Activated T-helper 17 cell treated with anti-CD3 and anti-CD28 coated beads, Interleukin-2, amount 50 U/mL, for 72 hours (primary cell): ENCODE data around the gene CUBN. TPM values are rescaled to one million over a fixed set of nuclear protein-coding genes. Genes with fewer than 3 reads are reported as not detected.

ENCODE experiments used
- ATAC-seq: fragments of 150-1000 bp; cut with Tn5 transposase; replicated peaks from 2 replicates; pipeline ENCODE4 v1.10.0; 2021; ENCODE audit warnings: mild to moderate bottlenecking, moderate library complexity
- H3K27ac Mint-ChIP-seq: one replicate; pipeline ENCODE4 v1.8.0; 2022; ENCODE audit warnings: mixed read lengths
- H3K27me3 Mint-ChIP-seq: one replicate; pipeline ENCODE4 v1.8.0; 2022; ENCODE audit warnings: mixed read lengths
- H3K36me3 Mint-ChIP-seq: one replicate; pipeline ENCODE4 v1.8.0; 2022; ENCODE audit warnings: low read depth, mild to moderate bottlenecking, mixed read lengths
- H3K4me1 Mint-ChIP-seq: one replicate; pipeline ENCODE4 v1.8.0; 2022; ENCODE audit warnings: mixed read lengths
- H3K4me3 Mint-ChIP-seq: one replicate; pipeline ENCODE4 v1.8.0; 2022; ENCODE audit warnings: mild to moderate bottlenecking, mixed read lengths
- H3K9me3 Mint-ChIP-seq: one replicate; pipeline ENCODE4 v1.8.0; 2022; ENCODE audit warnings: mixed read lengths
- total RNA-seq, 2 donors: library from RNA; stranded (reverse); gene quantifications; one replicate each; pipeline ENCODE4 v1.2.3, GENCODE V29; 2022

Gene CUBN
- under 1 TPM; 0.41 to 0.45 TPM for total RNA-seq

GRCh38 chr10:17129741-17130140, at the start of gene CUBN:
TSS of gene CUBN (minus strand) at chr10:17129811. CDS start at chr10:17129765, 46 bp downstream.
- Mint-ChIP-seq H3K27me3 (no peaks in the 10 kb centered on the region), H3K9me3 (no peaks in the 10 kb centered on the region), H3K4me3 (no peak within 1 kb of the TSS), H3K4me1 (no peaks in the 10 kb centered on the region), H3K36me3 (no peaks in the 10 kb centered on the region), H3K27ac (no peak within 1 kb of the TSS)
- ATAC-seq: no peak

- H3K4me3 Mint-ChIP-seq: no peak overlapping the region
- H3K4me1 Mint-ChIP-seq: no peaks in the 10 kb centered on the region
- no peak overlapping the region for H3K27ac Mint-ChIP-seq
- H3K9me3 Mint-ChIP-seq: no peaks in the 10 kb centered on the region
- H3K27me3 Mint-ChIP-seq: no peaks in the 10 kb centered on the region
- no peak for ATAC-seq
- no peaks in the 10 kb centered on the region for H3K36me3 Mint-ChIP-seq
Measured at GRCh38 chr10:17179002-17179401, 49.4 kb upstream of the CUBN start.

GRCh38 chr10:17178006-17178405, 48.4 kb upstream of the CUBN start:
- peaks cover 5% of the 10 kb centered on the region for H3K36me3 Mint-ChIP-seq
- H3K4me1 Mint-ChIP-seq: no peaks in the 10 kb centered on the region
- H3K9me3 Mint-ChIP-seq: no peaks in the 10 kb centered on the region
- no peak for ATAC-seq
- no peaks in the 10 kb centered on the region for H3K27me3 Mint-ChIP-seq
- no peak overlapping the region for H3K4me3 Mint-ChIP-seq
- H3K27ac Mint-ChIP-seq: no peak overlapping the region

GRCh38 chr10:17177014-17177413, 47.4 kb upstream of the CUBN start:
- Mint-ChIP-seq H3K4me3 (no peak overlapping the region), H3K36me3 (peaks cover 5% of the 10 kb centered on the region), H3K4me1 (no peaks in the 10 kb centered on the region), H3K9me3 (no peaks in the 10 kb centered on the region), H3K27ac (no peak overlapping the region), H3K27me3 (no peaks in the 10 kb centered on the region)
- ATAC-seq: no peak

DNA sequence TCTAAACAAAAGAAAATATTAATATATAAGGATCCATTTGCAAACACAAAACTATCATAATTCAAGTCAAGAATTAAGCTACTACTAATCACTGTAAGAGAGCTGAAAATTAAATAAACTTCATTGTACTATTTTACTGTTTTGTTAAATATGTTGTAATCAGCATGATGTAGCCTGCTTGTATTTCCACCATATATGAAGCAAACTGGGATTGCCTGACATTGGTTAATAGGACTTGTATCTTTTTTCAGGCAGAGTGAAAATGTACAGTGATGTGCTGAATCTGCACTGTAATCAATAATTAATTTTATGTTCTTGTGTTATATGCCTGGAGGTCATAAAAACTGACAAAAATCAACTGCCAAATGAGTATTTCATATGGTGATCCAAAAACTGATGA, 46.5 kb upstream of the CUBN start:
- peak overlapping the region; percentile 53 for H3K4me3 Mint-ChIP-seq

DNA sequence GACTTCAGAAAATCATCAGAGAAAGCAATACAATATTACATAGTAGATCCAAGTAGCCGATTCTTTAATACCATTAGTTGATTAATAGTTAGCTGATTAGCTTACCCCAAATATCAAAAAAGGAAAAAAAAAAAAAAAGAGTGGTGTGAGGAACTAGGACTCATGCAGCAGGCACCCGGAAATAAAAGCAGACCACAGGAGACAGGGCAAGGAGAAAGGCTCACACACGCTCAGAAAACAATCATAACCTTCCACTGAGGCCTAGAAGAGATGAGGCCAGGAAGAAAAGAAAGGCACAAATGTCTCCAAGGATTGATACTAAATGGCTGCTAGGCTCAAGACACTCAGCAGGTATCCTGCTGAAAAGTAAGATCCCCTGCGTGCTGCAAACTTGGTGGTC, 45.9 kb upstream of the CUBN start:
- no peaks in the 10 kb centered on the region for H3K4me1 Mint-ChIP-seq
- H3K27me3 Mint-ChIP-seq: no peaks in the 10 kb centered on the region
- H3K36me3 Mint-ChIP-seq: peaks cover 11% of the 10 kb centered on the region
- H3K4me3 Mint-ChIP-seq: peak overlapping the region; percentile 53
- ATAC-seq: peak; percentile 42
- no peaks in the 10 kb centered on the region for H3K9me3 Mint-ChIP-seq
- peak overlapping the region; percentile 41 for H3K27ac Mint-ChIP-seq

More for the DNA sequence above, 46.5 kb upstream of the CUBN start:
- Mint-ChIP-seq H3K36me3 (peaks cover 11% of the 10 kb centered on the region), H3K9me3 (no peaks in the 10 kb centered on the region), H3K4me1 (no peaks in the 10 kb centered on the region), H3K27me3 (no peaks in the 10 kb centered on the region), H3K27ac (no peak overlapping the region)
- no peak for ATAC-seq

DNA sequence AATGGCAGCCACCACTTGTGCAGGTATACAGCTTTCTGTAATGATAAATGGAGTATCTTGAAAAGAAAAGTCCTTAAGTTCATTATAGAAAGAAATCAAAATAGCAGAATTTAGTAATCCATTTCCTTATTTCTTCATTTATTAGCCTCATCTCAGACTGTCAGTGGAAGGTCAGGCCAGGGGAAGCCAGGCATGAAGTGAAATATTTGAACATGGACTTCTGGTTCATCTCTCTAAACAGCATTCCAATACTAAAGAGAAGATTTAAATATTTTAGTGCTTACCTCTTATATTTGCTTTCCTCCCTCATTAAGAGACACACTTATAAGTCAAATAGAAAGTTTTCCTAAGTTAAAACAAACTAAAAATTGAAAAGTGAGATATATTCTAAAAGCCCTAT, 45.0 kb upstream of the CUBN start:
- Mint-ChIP-seq H3K27me3 (no peaks in the 10 kb centered on the region), H3K9me3 (no peaks in the 10 kb centered on the region), H3K27ac (no peak overlapping the region), H3K4me3 (peak overlapping the region; percentile 53), H3K4me1 (no peaks in the 10 kb centered on the region), H3K36me3 (peaks cover 11% of the 10 kb centered on the region)
- ATAC-seq: no peak

DNA sequence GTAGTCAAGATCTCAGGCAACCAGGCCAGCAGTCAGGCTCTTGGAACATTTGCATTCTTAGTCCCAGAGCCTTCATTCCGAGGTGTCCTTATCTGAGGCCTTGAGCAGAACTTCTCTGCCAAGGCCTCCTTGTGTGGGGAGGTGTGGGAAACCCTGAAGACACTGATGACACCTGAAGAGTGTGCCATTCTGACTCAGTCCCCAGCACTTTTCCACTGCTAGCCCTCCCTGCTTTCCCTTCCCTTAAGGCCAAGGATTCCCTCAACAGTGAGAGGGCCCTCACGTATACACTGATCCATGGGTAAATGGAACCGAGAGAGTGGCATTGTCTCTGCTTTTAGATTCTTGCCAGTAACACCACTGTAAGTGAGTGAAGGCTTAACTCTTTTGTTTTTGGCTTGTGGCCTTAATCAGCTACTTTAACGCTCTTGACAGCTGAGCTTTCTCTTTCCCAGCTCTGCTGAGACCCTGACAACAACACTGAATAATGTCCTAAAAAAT, 41.6 kb upstream of the CUBN start:
- H3K4me3 Mint-ChIP-seq: no peak overlapping the region
- peak overlapping the region; percentile 12 for H3K27ac Mint-ChIP-seq
- ATAC-seq: no peak
- H3K9me3 Mint-ChIP-seq: no peaks in the 10 kb centered on the region
- no peaks in the 10 kb centered on the region for H3K4me1 Mint-ChIP-seq
- H3K36me3 Mint-ChIP-seq: peaks cover 11% of the 10 kb centered on the region
- H3K27me3 Mint-ChIP-seq: no peaks in the 10 kb centered on the region

- peaks cover 11% of the 10 kb centered on the region for H3K36me3 Mint-ChIP-seq
- no peak for ATAC-seq
- no peaks in the 10 kb centered on the region for H3K4me1 Mint-ChIP-seq
- no peak overlapping the region for H3K4me3 Mint-ChIP-seq
- H3K27me3 Mint-ChIP-seq: no peaks in the 10 kb centered on the region
- no peaks in the 10 kb centered on the region for H3K9me3 Mint-ChIP-seq
- no peak overlapping the region for H3K27ac Mint-ChIP-seq
Measured at GRCh38 chr10:17169803-17170202, 40.2 kb upstream of the CUBN start.

DNA sequence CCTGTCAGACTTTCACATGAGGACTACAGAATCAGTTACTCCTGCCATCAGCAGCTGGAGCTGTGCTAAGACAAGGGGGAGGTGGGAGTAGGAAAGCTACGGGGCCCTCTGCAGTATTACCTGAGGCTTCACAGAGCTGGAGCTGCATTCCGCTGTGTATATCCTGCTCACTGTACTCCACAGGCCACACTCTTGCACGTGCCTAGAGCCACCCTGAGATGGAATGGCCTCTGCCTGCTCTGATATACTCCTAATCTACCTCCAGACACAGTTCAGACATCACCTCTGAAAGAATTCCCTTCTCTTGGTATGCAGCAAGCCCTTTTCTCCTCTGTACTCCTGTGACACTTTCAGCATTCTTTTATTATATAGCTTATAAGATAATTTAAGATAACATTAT, 37.1 kb upstream of the CUBN start:
- ATAC-seq: no peak
- Mint-ChIP-seq H3K9me3 (no peaks in the 10 kb centered on the region), H3K36me3 (peaks cover 4% of the 10 kb centered on the region), H3K4me1 (no peaks in the 10 kb centered on the region), H3K27me3 (no peaks in the 10 kb centered on the region), H3K27ac (no peak overlapping the region), H3K4me3 (no peak overlapping the region)

DNA sequence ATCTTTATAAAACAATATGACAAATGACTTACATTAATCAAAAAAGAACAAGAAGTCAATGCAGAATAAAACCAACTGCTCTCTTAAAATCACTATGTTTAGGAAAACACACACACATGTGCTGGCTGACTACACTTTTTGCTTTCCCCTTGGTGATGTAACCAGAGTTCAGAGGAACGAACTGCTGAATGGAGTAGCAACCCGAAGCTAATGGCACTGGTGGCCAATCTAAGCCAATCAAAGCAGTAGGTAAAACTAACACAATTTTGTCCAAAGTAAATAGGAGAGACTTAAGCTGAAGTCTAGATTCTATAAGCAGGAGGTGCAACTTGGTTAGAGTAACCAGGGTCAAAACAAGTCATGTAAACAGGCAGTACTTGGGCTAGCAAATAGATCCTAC, 33.2 kb upstream of the CUBN start:
- no peaks in the 10 kb centered on the region for H3K4me1 Mint-ChIP-seq
- ATAC-seq: no peak
- H3K27ac Mint-ChIP-seq: no peak overlapping the region
- H3K27me3 Mint-ChIP-seq: no peaks in the 10 kb centered on the region
- no peak overlapping the region for H3K4me3 Mint-ChIP-seq
- no peaks in the 10 kb centered on the region for H3K36me3 Mint-ChIP-seq
- no peaks in the 10 kb centered on the region for H3K9me3 Mint-ChIP-seq

GRCh38 chr10:17161775-17162174, 32.2 kb upstream of the CUBN start:
- ATAC-seq: no peak
- no peaks in the 10 kb centered on the region for H3K36me3 Mint-ChIP-seq
- no peak overlapping the region for H3K27ac Mint-ChIP-seq
- H3K4me1 Mint-ChIP-seq: no peaks in the 10 kb centered on the region
- H3K27me3 Mint-ChIP-seq: no peaks in the 10 kb centered on the region
- no peaks in the 10 kb centered on the region for H3K9me3 Mint-ChIP-seq
- no peak overlapping the region for H3K4me3 Mint-ChIP-seq

DNA sequence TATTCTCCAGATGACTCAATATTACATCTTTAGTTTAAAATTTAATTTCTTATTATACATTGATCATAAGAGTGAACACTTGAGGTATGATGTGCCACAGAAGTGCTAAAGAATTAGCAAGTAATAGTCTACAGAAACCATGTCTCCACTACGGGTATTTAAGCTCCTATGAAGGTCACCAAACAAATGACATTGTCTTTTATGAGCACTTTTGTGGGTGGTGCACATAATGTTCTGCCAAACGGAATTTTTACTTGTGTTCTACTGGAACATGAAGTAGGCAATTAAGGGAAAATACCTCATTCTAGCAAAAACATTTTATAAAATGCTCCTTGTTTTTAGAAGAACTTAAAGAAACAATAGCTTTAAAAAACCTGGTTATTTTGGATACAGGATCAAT, 27.4 kb upstream of the CUBN start:
- Mint-ChIP-seq H3K27ac (no peak overlapping the region), H3K4me1 (no peaks in the 10 kb centered on the region), H3K4me3 (no peak overlapping the region), H3K9me3 (no peaks in the 10 kb centered on the region), H3K27me3 (no peaks in the 10 kb centered on the region), H3K36me3 (no peaks in the 10 kb centered on the region)
- no peak for ATAC-seq

- no peaks in the 10 kb centered on the region for H3K36me3 Mint-ChIP-seq
- no peaks in the 10 kb centered on the region for H3K4me1 Mint-ChIP-seq
- H3K9me3 Mint-ChIP-seq: no peaks in the 10 kb centered on the region
- H3K27me3 Mint-ChIP-seq: no peaks in the 10 kb centered on the region
- H3K4me3 Mint-ChIP-seq: no peak overlapping the region
- ATAC-seq: no peak
- no peak overlapping the region for H3K27ac Mint-ChIP-seq
Measured at GRCh38 chr10:17155826-17156225, 26.2 kb upstream of the CUBN start.

GRCh38 chr10:17154116-17154515, 24.5 kb upstream of the CUBN start:
- no peak for ATAC-seq
- Mint-ChIP-seq H3K36me3 (no peaks in the 10 kb centered on the region), H3K27me3 (no peaks in the 10 kb centered on the region), H3K9me3 (no peaks in the 10 kb centered on the region), H3K27ac (no peak overlapping the region), H3K4me3 (no peak overlapping the region), H3K4me1 (no peaks in the 10 kb centered on the region)

- Mint-ChIP-seq H3K4me1 (no peaks in the 10 kb centered on the region), H3K9me3 (no peaks in the 10 kb centered on the region), H3K4me3 (no peak overlapping the region), H3K36me3 (no peaks in the 10 kb centered on the region), H3K27ac (no peak overlapping the region), H3K27me3 (no peaks in the 10 kb centered on the region)
- ATAC-seq: no peak
Measured at GRCh38 chr10:17153321-17153720, 23.7 kb upstream of the CUBN start.
